CD8-positive, alpha-beta memory T cell (primary cell): ENCODE results near the gene NCOA7. TPM values are rescaled to one million over a fixed set of nuclear protein-coding genes. Genes with fewer than 3 reads are reported as not detected.
"Not testable (repeated sequence)": the region's sequence is repeated elsewhere in the genome, so short reads cannot be mapped to it uniquely, and the experiment has no call there.

Experiments used
- CTCF ChIA-PET: fragments of 350-600 bp; sonication (Branson Sonifier 250); formaldehyde crosslinking; loops from one replicate; lab custom pipeline; 2021; ENCODE audit warnings: antibody characterized with exemption; lab: Charles Lee
- POLR2A ChIA-PET: fragments of 350-600 bp; sonication (Branson Sonifier 250); formaldehyde crosslinking; loops from one replicate; lab custom pipeline; 2021; ENCODE audit warnings: antibody characterized with exemption; lab: Charles Lee
- DNase-seq, 5 donors: peaks; one replicate each; pipeline versions ENCODE4 v3.0.0 to v3.0.0-alpha.2; 2020 to 2022; ENCODE audit warnings: mixed read lengths in 1 of 5
- H3K27ac ChIP-seq: one replicate; pipeline ENCODE4 v1.7.0; 2013; ENCODE audit warnings: low read depth, mild to moderate bottlenecking, low read length, moderate library complexity
- H3K27me3 ChIP-seq: 2 replicates; pipeline ENCODE4 v1.7.0; 2013; ENCODE audit warnings: low read length, mild to moderate bottlenecking; ENCODE audit not compliant: insufficient read depth, poor library complexity, severe bottlenecking
- H3K36me3 ChIP-seq: 2 replicates; pipeline ENCODE4 v1.7.0; 2013; ENCODE audit warnings: mild to moderate bottlenecking, low read length, moderate library complexity; ENCODE audit not compliant: insufficient read depth
- H3K4me1 ChIP-seq: 2 replicates; pipeline ENCODE4 v1.7.0; 2013; ENCODE audit warnings: mild to moderate bottlenecking, low read length, moderate library complexity; ENCODE audit not compliant: insufficient read depth
- H3K4me3 ChIP-seq: 2 replicates; pipeline ENCODE4 v1.7.0; 2013; ENCODE audit warnings: mild to moderate bottlenecking, low read length
- H3K9me3 ChIP-seq: 2 replicates; pipeline ENCODE4 v1.7.0; 2013; ENCODE audit warnings: mild to moderate bottlenecking, low read length
- H3K27ac Mint-ChIP-seq, 8 donors: one replicate each; pipeline ENCODE4 v1.8.0; 2020 to 2021; ENCODE audit warnings: mixed read lengths in 8 of 8, mild to moderate bottlenecking in 6 of 8, inconsistent platforms in 3 of 8, moderate library complexity in 3 of 8
- H3K27me3 Mint-ChIP-seq, 2 donors: one replicate each; pipeline ENCODE4 v1.8.0; 2020 to 2021; ENCODE audit warnings: mixed read lengths in 2 of 2, mild to moderate bottlenecking in 1 of 2, moderate library complexity in 1 of 2
- H3K36me3 Mint-ChIP-seq, 3 donors: one replicate each; pipeline ENCODE4 v1.8.0; 2020 to 2021; ENCODE audit warnings: mixed read lengths in 3 of 3, inconsistent platforms in 1 of 3, mild to moderate bottlenecking in 1 of 3
- H3K4me1 Mint-ChIP-seq, 3 donors: one replicate each; pipeline ENCODE4 v1.8.0; 2020 to 2021; ENCODE audit warnings: mixed read lengths in 3 of 3, inconsistent platforms in 1 of 3, mild to moderate bottlenecking in 1 of 3
- H3K4me3 Mint-ChIP-seq, 7 donors: one replicate each; pipeline ENCODE4 v1.8.0; 2020 to 2021; ENCODE audit warnings: mixed read lengths in 7 of 7, mild to moderate bottlenecking in 6 of 7, moderate library complexity in 4 of 7, inconsistent platforms in 2 of 7
- H3K9me3 Mint-ChIP-seq, 5 donors: one replicate each; pipeline ENCODE4 v1.8.0; 2020 to 2022; ENCODE audit warnings: mixed read lengths in 5 of 5, mild to moderate bottlenecking in 3 of 5, moderate library complexity in 2 of 5, inconsistent platforms in 1 of 5
- polyA plus RNA-seq: library from polyadenylated mRNA; unstranded; fragments of 300-500 nt; fragmentation: Illumina TruSeq; gene quantifications from one replicate; pipeline ENCODE4 v1.2.3, GENCODE V29; 2021
- total RNA-seq, 2 experiments: library from RNA; stranded (reverse); gene quantifications; one replicate each; pipeline ENCODE4 v1.2.3, GENCODE V29; 2021

NCOA7 gene
- total and polyA plus RNA-seq, 3 experiments from 2014 or later, result 38.3 to 62.5 (median 54.7) TPM

GRCh38 chr6:125846292-125847024 is 55.7 kb downstream of the NCOA7 start:
- Histone ChIP-seq H3K9me3 (no peaks in the 10 kb centered on the region), H3K4me3 (no peak overlapping the region), H3K36me3 (no peaks in the 10 kb centered on the region), H3K27me3 (no peaks in the 10 kb centered on the region), H3K27ac (no peak overlapping the region), H3K4me1 (no peaks in the 10 kb centered on the region)
- Mint-ChIP-seq H3K4me3 (no peak overlapping the region), H3K27ac (no peak overlapping the region), H3K9me3 (no peaks in the 10 kb centered on the region), H3K4me1 (peaks cover 23 to 50% (median 46%) of the 10 kb centered on the region in 3 donors), H3K36me3 (peaks cover 4% of the 10 kb centered on the region in 3 donors), H3K27me3 (no peaks in the 10 kb centered on the region)
- no peak for DNase-seq
- ChIA-PET POLR2A (no interaction called here), CTCF (interaction anchor here (0.8 to 1.8 kb wide), 2 partner anchors 12 to 55 kb away, joined by 3 to 12 read pairs; partner anchors contain the start of gene NCOA7)

GRCh38 chr6:125848286-125848685 is 57.5 kb downstream of the NCOA7 start:
- H3K36me3 ChIP-seq, H3K9me3 ChIP-seq, DNase-seq, H3K27me3 ChIP-seq, H3K4me3 Mint-ChIP-seq, H3K4me1 ChIP-seq, H3K27ac Mint-ChIP-seq, H3K27ac ChIP-seq, POLR2A ChIA-PET, H3K27me3 Mint-ChIP-seq, H3K9me3 Mint-ChIP-seq, H3K4me3 ChIP-seq: not testable (repeated sequence)
- CTCF ChIA-PET, result interaction anchor here (0.9 kb wide), 1 partner anchor 9 kb away, joined by 3 read pairs; no protein-coding TSS in a partner anchor
- Mint-ChIP-seq H3K4me1 (peaks cover 32 to 55% (median 48%) of the 10 kb centered on the region in 3 donors), H3K36me3 (peaks cover 6 to 18% (median 8%) of the 10 kb centered on the region in 3 donors)

GRCh38 chr6:125850361-125850760 is 59.6 kb downstream of the NCOA7 start:
- no peaks in the 10 kb centered on the region for H3K27me3 Mint-ChIP-seq
- peaks cover 27 to 55% (median 48%) of the 10 kb centered on the region in 3 donors for H3K4me1 Mint-ChIP-seq
- Histone ChIP-seq H3K27me3 (no peaks in the 10 kb centered on the region), H3K9me3 (no peaks in the 10 kb centered on the region), H3K4me1 (no peaks in the 10 kb centered on the region), H3K36me3 (no peaks in the 10 kb centered on the region), H3K4me3 (no peak overlapping the region), H3K27ac (no peak overlapping the region)
- peaks cover 0 to 9% (median 0%) of the 10 kb centered on the region in 5 donors for H3K9me3 Mint-ChIP-seq
- ChIA-PET POLR2A (no interaction called here), CTCF (no interaction called here)
- no peak overlapping the region for H3K4me3 Mint-ChIP-seq
- DNase-seq, result no peak
- no peak overlapping the region for H3K27ac Mint-ChIP-seq
- peaks cover 9 to 18% (median 12%) of the 10 kb centered on the region in 3 donors for H3K36me3 Mint-ChIP-seq

- Histone ChIP-seq H3K4me3 (no peak overlapping the region), H3K27me3 (no peaks in the 10 kb centered on the region), H3K9me3 (no peaks in the 10 kb centered on the region), H3K36me3 (no peaks in the 10 kb centered on the region), H3K27ac (no peak overlapping the region), H3K4me1 (no peaks in the 10 kb centered on the region)
- Mint-ChIP-seq H3K36me3 (peaks cover 13 to 20% (median 18%) of the 10 kb centered on the region in 3 donors), H3K27ac (peak overlapping the region in 1 of 8 donors; percentile 2), H3K9me3 (peaks cover 0 to 9% (median 0%) of the 10 kb centered on the region in 5 donors), H3K4me1 (peaks cover 26 to 41% (median 40%) of the 10 kb centered on the region in 3 donors), H3K4me3 (no peak overlapping the region), H3K27me3 (no peaks in the 10 kb centered on the region)
- ChIA-PET POLR2A (no interaction called here), CTCF (no interaction called here)
- DNase-seq, result no peak
Measured at GRCh38 chr6:125852587-125852986, 61.8 kb downstream of the NCOA7 start.

GRCh38 chr6:125853168-125853567 is 62.4 kb downstream of the NCOA7 start:
- Mint-ChIP-seq H3K4me3 (no peak overlapping the region), H3K4me1 (peaks cover 26 to 44% (median 40%) of the 10 kb centered on the region in 3 donors), H3K9me3 (peaks cover 0 to 9% (median 0%) of the 10 kb centered on the region in 5 donors), H3K27me3 (no peaks in the 10 kb centered on the region), H3K27ac (peak overlapping the region in 2 of 8 donors; percentile 44 to 55), H3K36me3 (peaks cover 13 to 22% (median 14%) of the 10 kb centered on the region in 3 donors)
- POLR2A ChIA-PET, result no interaction called here
- Histone ChIP-seq H3K27me3 (no peaks in the 10 kb centered on the region), H3K9me3 (no peaks in the 10 kb centered on the region), H3K36me3 (no peaks in the 10 kb centered on the region), H3K27ac (no peak overlapping the region), H3K4me3 (no peak overlapping the region), H3K4me1 (no peaks in the 10 kb centered on the region)
- CTCF ChIA-PET, result no interaction called here
- DNase-seq, result no peak

GRCh38 chr6:125853756-125854155 is 63.0 kb downstream of the NCOA7 start:
- peaks cover 0 to 9% (median 0%) of the 10 kb centered on the region in 5 donors for H3K9me3 Mint-ChIP-seq
- H3K27me3 Mint-ChIP-seq, result no peaks in the 10 kb centered on the region
- H3K9me3 ChIP-seq, result no peaks in the 10 kb centered on the region
- H3K4me3 ChIP-seq, result no peak overlapping the region
- H3K4me3 Mint-ChIP-seq, result no peak overlapping the region
- H3K27me3 ChIP-seq, result no peaks in the 10 kb centered on the region
- H3K27ac Mint-ChIP-seq, result peak overlapping the region in 1 of 8 donors; percentile 44
- H3K4me1 ChIP-seq, result no peaks in the 10 kb centered on the region
- ChIA-PET CTCF (no interaction called here), POLR2A (no interaction called here)
- peaks cover 26 to 49% (median 41%) of the 10 kb centered on the region in 3 donors for H3K4me1 Mint-ChIP-seq
- peaks cover 15 to 27% (median 16%) of the 10 kb centered on the region in 3 donors for H3K36me3 Mint-ChIP-seq
- DNase-seq, result no peak
- no peaks in the 10 kb centered on the region for H3K36me3 ChIP-seq
- no peak overlapping the region for H3K27ac ChIP-seq

- no peaks in the 10 kb centered on the region for H3K4me1 ChIP-seq
- Mint-ChIP-seq H3K4me3 (no peak overlapping the region), H3K9me3 (peaks cover 0 to 9% (median 0%) of the 10 kb centered on the region in 5 donors), H3K27me3 (peaks cover 0 to 1% of the 10 kb centered on the region in 2 donors), H3K36me3 (peaks cover 16 to 33% (median 19%) of the 10 kb centered on the region in 3 donors), H3K27ac (peak overlapping the region in 3 of 8 donors; percentile 7 to 25 (median 15)), H3K4me1 (peaks cover 29 to 54% (median 43%) of the 10 kb centered on the region in 3 donors)
- ChIA-PET CTCF (no interaction called here), POLR2A (no interaction called here)
- H3K9me3 ChIP-seq, result no peaks in the 10 kb centered on the region
- H3K27me3 ChIP-seq, result no peaks in the 10 kb centered on the region
- no peak for DNase-seq
- no peaks in the 10 kb centered on the region for H3K36me3 ChIP-seq
- H3K27ac ChIP-seq, result no peak overlapping the region
- no peak overlapping the region for H3K4me3 ChIP-seq
Measured at GRCh38 chr6:125854355-125854754, 63.6 kb downstream of the NCOA7 start.

GRCh38 chr6:125855783-125856182 is 65.0 kb downstream of the NCOA7 start:
- H3K27ac Mint-ChIP-seq, result peak overlapping the region in 1 of 8 donors; percentile 47
- peaks cover 0 to 9% (median 0%) of the 10 kb centered on the region in 5 donors for H3K9me3 Mint-ChIP-seq
- peaks cover 19 to 36% (median 20%) of the 10 kb centered on the region in 3 donors for H3K36me3 Mint-ChIP-seq
- peaks cover 0 to 1% of the 10 kb centered on the region in 2 donors for H3K27me3 Mint-ChIP-seq
- DNase-seq, result no peak
- Histone ChIP-seq H3K4me1 (no peaks in the 10 kb centered on the region), H3K36me3 (no peaks in the 10 kb centered on the region), H3K27ac (no peak overlapping the region), H3K27me3 (no peaks in the 10 kb centered on the region), H3K9me3 (no peaks in the 10 kb centered on the region), H3K4me3 (no peak overlapping the region)
- H3K4me1 Mint-ChIP-seq, result peaks cover 26 to 48% (median 40%) of the 10 kb centered on the region in 3 donors
- H3K4me3 Mint-ChIP-seq, result no peak overlapping the region
- ChIA-PET POLR2A (no interaction called here), CTCF (no interaction called here)
